Kidney (tissue), 22 donors: Measurements from ENCODE around the gene LIMA1. TPM values are rescaled to one million over a fixed set of nuclear protein-coding genes. Genes with fewer than 3 reads are reported as not detected.
"Not testable (repeated sequence)": the region's sequence is repeated elsewhere in the genome, so short reads cannot be mapped to it uniquely, and the experiment has no call there.

Experiments
- DNase-seq, 5 donors: peaks; one replicate each; pipeline ENCODE4 v3.0.0-alpha.2; 2013 to 2020
- FAIRE-seq: peaks from 2 replicates; lab custom pipeline; 2012; peaks lifted over from hg19 to GRCh38; lab: Jason Lieb, UNC
- H3K27ac ChIP-seq, 2 donors: one replicate each; pipeline ENCODE4 v1.7.0; 2013; ENCODE audit warnings: low read depth in 2 of 2, low read length in 2 of 2, inconsistent platforms in 1 of 2
- H3K27me3 ChIP-seq: one replicate; pipeline ENCODE4 v1.7.1; 2013; ENCODE audit warnings: low read length, inconsistent platforms; ENCODE audit not compliant: control insufficient read depth, insufficient read depth
- H3K36me3 ChIP-seq, 3 donors: one replicate each; pipeline versions ENCODE4 v1.7.0 to v1.7.1; 2013; ENCODE audit warnings: low read length in 3 of 3, control low read depth in 1 of 3, inconsistent platforms in 1 of 3; ENCODE audit not compliant: insufficient read depth in 3 of 3, control insufficient read depth in 2 of 3
- H3K4me1 ChIP-seq, 3 donors: one replicate each; pipeline versions ENCODE4 v1.7.0 to v1.7.1; 2013; ENCODE audit warnings: low read length in 3 of 3, inconsistent platforms in 1 of 3, low read depth in 1 of 3; ENCODE audit not compliant: control insufficient read depth in 2 of 3, insufficient read depth in 2 of 3
- H3K4me3 ChIP-seq, 3 donors: one replicate each; pipeline versions ENCODE4 v1.7.0 to v1.8.1; 2013; ENCODE audit warnings: low read length in 3 of 3, control low read depth in 1 of 3, inconsistent platforms in 1 of 3
- H3K9ac ChIP-seq, 3 donors: one replicate each; pipeline versions ENCODE4 v1.7.0 to v1.7.1; 2013; ENCODE audit warnings: low read length in 3 of 3, control low read depth in 1 of 3, inconsistent platforms in 1 of 3
- H3K9me3 ChIP-seq, 3 donors: one replicate each; pipeline versions ENCODE4 v1.7.0 to v1.7.1; 2013; ENCODE audit warnings: low read length in 3 of 3, control low read depth in 1 of 3, inconsistent platforms in 1 of 3; ENCODE audit not compliant: control insufficient read depth in 2 of 3, insufficient read depth in 1 of 3
- CTCF ChIP-seq: IDR thresholded peaks from 3 replicates; pipeline ENCODE4 v1.5.1; 2012; ENCODE audit warnings: mild to moderate bottlenecking, moderate library complexity, borderline replicate concordance; ENCODE audit not compliant: insufficient read depth; ENCODE audit errors: extremely low read depth
- intact Hi-C: fragments of 100-400 bp; cut with DNase I; formaldehyde crosslinking; loops from one replicate; pipeline ENCODE4 v1.11.1; 2022
- long read RNA-seq, 10 donors: library from polyadenylated mRNA in 1 of 10; unstranded in 1 of 10; transcript quantifications; one replicate each; pipeline ENCODE4 v2.0.0 and lab custom pipeline, GENCODE V29; 2021 to 2026
- polyA plus RNA-seq: library from polyadenylated mRNA; stranded (reverse); fragments of 350-450 nt; fragmentation: Illumina TruSeq; extraction: RNeasy Lipid Tissue Mini Kit (QIAGEN cat#74804); gene quantifications from one replicate; pipeline ENCODE4 v1.2.3, GENCODE V29; 2014; ENCODE audit warnings: low read depth, low replicate concordance; ENCODE audit not compliant: insufficient read depth
- total RNA-seq: library from RNA; stranded (reverse); fragmentation: NEBNext Ultra II Directional; extraction: Animal tissue kit (Norgen Biotek cat#: 25700); gene quantifications from one replicate; pipeline ENCODE4 v1.2.1, GENCODE V29; 2021
- donor health status: control.
- donor health status: control.
- donor health status: control.
- donor health status: control.
- donor health status: control.
- donor health status: DM: yes; HTN: yes; CAD: no.
- donor health status: Normal renal cell carcinoma (clear cell type).

Gene LIMA1
- total RNA-seq (76.1 TPM), polyA plus RNA-seq (43.1 TPM)
- long read RNA-seq, donor 1, transcript LIMA1-215 (8 exons, 3,254 nt), result major isoform, 5 of 16 reads
- long read RNA-seq, donor 1, partial matches to known transcripts, result 8 of 16 reads
- long read RNA-seq, donor 1, other reads (novel, unspliced or antisense), result 0 of 16 reads
- long read RNA-seq, donor 2, partial matches to known transcripts, result 8 of 20 reads
- long read RNA-seq, donor 2, other reads (novel, unspliced or antisense), result 0 of 20 reads
- long read RNA-seq, donor 3, transcript LIMA1-201 (11 exons, 3,706 nt), result minor isoform, 5 of 47 reads
- long read RNA-seq, donor 3, transcript LIMA1-215 (8 exons, 3,254 nt), result major isoform, 7 of 47 reads
- long read RNA-seq, donor 3, partial matches to known transcripts, result 30 of 47 reads
- long read RNA-seq, donor 3, other reads (novel, unspliced or antisense), result 0 of 47 reads
- long read RNA-seq, donor 4, transcript LIMA1-215 (8 exons, 3,254 nt), result major isoform, 7 of 11 reads
- long read RNA-seq, donor 4, partial matches to known transcripts, result 0 of 11 reads
- long read RNA-seq, donor 4, other reads (novel, unspliced or antisense), result 0 of 11 reads
- long read RNA-seq, donor 5, partial matches to known transcripts, result 0 of 2 reads
- long read RNA-seq, donor 5, other reads (novel, unspliced or antisense), result 0 of 2 reads
- long read RNA-seq, donor 6, partial matches to known transcripts, result 15 of 23 reads
- long read RNA-seq, donor 6, other reads (novel, unspliced or antisense), result 0 of 23 reads
- long read RNA-seq, donor 7, transcript LIMA1-201 (11 exons, 3,706 nt), result major isoform, 13 of 40 reads
- long read RNA-seq, donor 7, partial matches to known transcripts, result 8 of 40 reads
- long read RNA-seq, donor 7, other reads (novel, unspliced or antisense), result 7 of 40 reads
- long read RNA-seq, donor 8, transcript LIMA1-215 (8 exons, 3,254 nt), result major isoform, 5 of 15 reads
- long read RNA-seq, donor 8, partial matches to known transcripts, result 8 of 15 reads
- long read RNA-seq, donor 8, other reads (novel, unspliced or antisense), result 0 of 15 reads
- long read RNA-seq, donor 9, partial matches to known transcripts, result 0 of 1 reads
- long read RNA-seq, donor 9, other reads (novel, unspliced or antisense), result 0 of 1 reads
- long read RNA-seq, donor 10, partial matches to known transcripts, result 7 of 13 reads
- long read RNA-seq, donor 10, other reads (novel, unspliced or antisense), result 0 of 13 reads

- no peak for TF ChIP-seq CTCF
- H3K9me3 ChIP-seq, result no peaks in the 10 kb centered on the region
- H3K4me3 ChIP-seq, result peak within 1 kb of the TSS; percentile 89 to 99 (median 96)
- no peaks in the 10 kb centered on the region for H3K27me3 ChIP-seq
- DNase-seq (peak; percentile 93 to 97 (median 95)), FAIRE-seq (no peak)
- H3K36me3 ChIP-seq, result no peaks in the 10 kb centered on the region
- intact Hi-C loops, result no loop called here
- H3K9ac ChIP-seq, result peak within 1 kb of the TSS; percentile 81 to 98 (median 96)
- H3K4me1 ChIP-seq, result peaks cover 0 to 15% (median 2%) of the 10 kb centered on the region in 3 donors
- H3K27ac ChIP-seq, result peak within 1 kb of the TSS; percentile 86 to 94
These were observed at the start of gene LIMA1 for GRCh38 chr12:50283229-50283923. Gene LIMA1 (minus strand): TSS chr12:50283520. CDS start chr12:50248751, 34,769 bp downstream.

DNA sequence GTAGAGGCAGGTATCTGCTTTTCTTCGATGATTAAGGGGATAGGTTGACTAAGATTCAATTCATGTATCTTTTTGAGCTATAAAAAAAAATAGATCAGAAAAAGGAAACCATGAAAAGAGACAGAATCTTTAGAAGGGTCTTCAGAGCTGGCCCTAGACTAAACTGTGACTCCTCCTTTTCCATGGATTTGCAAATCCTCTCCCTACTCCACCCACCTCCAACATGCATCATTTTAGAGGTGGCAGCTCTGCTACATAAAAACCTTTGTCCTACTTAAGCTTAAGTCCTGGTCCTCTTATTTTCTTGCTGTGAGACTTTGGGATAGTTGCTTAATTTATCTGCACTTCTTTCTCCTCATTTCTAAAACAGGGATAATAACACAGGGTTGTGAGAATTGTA, 48.4 kb upstream of the LIMA1 start:
- H3K9me3 ChIP-seq, result no peaks in the 10 kb centered on the region
- no peak overlapping the region for H3K4me3 ChIP-seq
- DNase-seq (no peak), FAIRE-seq (no peak)
- H3K9ac ChIP-seq, result no peak overlapping the region
- H3K27me3 ChIP-seq, result no peaks in the 10 kb centered on the region
- no peak for TF ChIP-seq CTCF
- intact Hi-C loops, result no loop called here
- no peaks in the 10 kb centered on the region for H3K4me1 ChIP-seq
- H3K36me3 ChIP-seq, result no peaks in the 10 kb centered on the region
- H3K27ac ChIP-seq, result no peak overlapping the region

DNA sequence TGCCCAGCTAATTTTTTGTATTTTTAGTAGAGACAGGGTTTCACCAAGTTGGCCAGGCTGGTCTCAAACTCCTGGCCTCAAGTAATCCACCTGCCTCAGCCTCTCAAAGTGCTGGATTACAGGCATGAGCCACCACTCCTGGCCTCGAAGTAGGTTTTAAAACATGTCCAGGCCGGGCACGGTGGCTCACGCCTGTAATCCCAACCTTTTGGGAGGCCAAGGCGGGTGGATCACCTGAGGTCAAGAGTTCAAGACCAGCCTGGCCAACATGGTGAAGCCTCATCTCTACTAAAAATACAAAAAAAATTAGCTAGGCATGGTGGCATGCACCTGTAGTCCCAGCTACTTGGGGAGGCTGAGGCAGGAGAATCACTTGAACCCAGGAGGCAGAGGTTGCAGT, 45.3 kb upstream of the LIMA1 start:
- H3K9me3 ChIP-seq, H3K4me3 ChIP-seq, FAIRE-seq, intact Hi-C loops, H3K27me3 ChIP-seq, H3K9ac ChIP-seq, DNase-seq, H3K4me1 ChIP-seq, H3K27ac ChIP-seq, H3K36me3 ChIP-seq: not testable (repeated sequence)
